T-cell (primary cell): Measurements from ENCODE around the gene CPOX. TPM values are rescaled to one million over a fixed set of nuclear protein-coding genes. Genes with fewer than 3 reads are reported as not detected.

ENCODE experiments used
- ATAC-seq, 4 experiments: fragments of 200-7000 bp in 3 of 4; fragments of 150-1000 bp in 1 of 4; cut with Tn5 transposase; replicated peaks in 1 of 4; 1 replicate in 3 of 4; 2 replicates in 1 of 4; pipeline ENCODE4 v1.10.0; 2021; ENCODE audit warnings: moderate library complexity in 3 of 4, mild to moderate bottlenecking in 2 of 4, moderate number of reproducible peaks in 1 of 4
- CTCF ChIA-PET, 2 donors: fragments of 300-600 bp; sonication (Branson Sonifier 250); formaldehyde crosslinking; loops; one replicate each; lab custom pipeline; 2022; ENCODE audit warnings: antibody characterized with exemption in 2 of 2; lab: Charles Lee
- POLR2A ChIA-PET, 2 donors: fragments of 300-600 bp; sonication (Branson Sonifier 250); formaldehyde crosslinking; loops; one replicate each; lab custom pipeline; 2022; ENCODE audit warnings: antibody characterized with exemption in 2 of 2; lab: Charles Lee
- DNase-seq, 35 experiments: peaks; one replicate each; pipeline versions ENCODE4 v3.0.0 to v3.0.0-alpha.2; 2013 to 2023
- H3K27ac ChIP-seq: one replicate; pipeline ENCODE4 v1.5.1; 2013; ENCODE audit warnings: low read length
- H3K27me3 ChIP-seq, 2 experiments: replicated peaks in 1 of 2; 1 replicate in 1 of 2; 2 replicates in 1 of 2; pipeline versions ENCODE4 v1.6.1 to v1.7.0; 2013; ENCODE audit warnings: low read length in 1 of 2, mixed read lengths in 1 of 2; ENCODE audit not compliant: control insufficient read depth in 2 of 2, insufficient read depth in 2 of 2; ENCODE audit errors: extremely low read depth in 1 of 2
- H3K36me3 ChIP-seq, 2 donors: 1 replicate in 1 of 2; 2 replicates in 1 of 2; pipeline versions ENCODE4 v1.6.1 to v1.7.0; 2013; ENCODE audit warnings: low read length in 1 of 2; ENCODE audit not compliant: control insufficient read depth in 2 of 2, insufficient read depth in 1 of 2; ENCODE audit errors: extremely low read depth in 1 of 2
- H3K4me1 ChIP-seq, 2 experiments: 1 replicate in 1 of 2; 2 replicates in 1 of 2; pipeline versions ENCODE4 v1.6.1 to v1.7.0; 2013; ENCODE audit warnings: low read length in 2 of 2, mixed read lengths in 1 of 2; ENCODE audit not compliant: insufficient read depth in 2 of 2, control insufficient read depth in 1 of 2; ENCODE audit errors: extremely low read depth in 1 of 2
- H3K4me3 ChIP-seq, 2 donors: 1 replicate in 1 of 2; 2 replicates in 1 of 2; pipeline versions ENCODE4 v1.5.1 to v1.7.0; 2013; ENCODE audit warnings: mild to moderate bottlenecking in 2 of 2, low read length in 1 of 2, moderate library complexity in 1 of 2; ENCODE audit not compliant: control insufficient read depth in 1 of 2; ENCODE audit errors: extremely low read depth in 1 of 2
- H3K9me3 ChIP-seq: 2 replicates; pipeline ENCODE4 v1.7.0; 2013
- H3K27ac Mint-ChIP-seq, 2 donors: one replicate each; pipeline ENCODE4 v1.8.0; 2020 to 2021; ENCODE audit warnings: mild to moderate bottlenecking in 2 of 2, mixed read lengths in 2 of 2
- H3K27me3 Mint-ChIP-seq, 2 donors: one replicate each; pipeline ENCODE4 v1.8.0; 2021 to 2022; ENCODE audit warnings: mixed read lengths in 2 of 2
- H3K36me3 Mint-ChIP-seq: one replicate; pipeline ENCODE4 v1.8.0; 2021; ENCODE audit warnings: mixed read lengths
- H3K4me1 Mint-ChIP-seq, 3 donors: one replicate each; pipeline ENCODE4 v1.8.0; 2020 to 2022; ENCODE audit warnings: mixed read lengths in 3 of 3, mild to moderate bottlenecking in 1 of 3
- H3K4me3 Mint-ChIP-seq, 3 donors: one replicate each; pipeline ENCODE4 v1.8.0; 2020 to 2022; ENCODE audit warnings: mild to moderate bottlenecking in 3 of 3, mixed read lengths in 3 of 3, moderate library complexity in 3 of 3
- H3K9me3 Mint-ChIP-seq, 3 donors: one replicate each; pipeline ENCODE4 v1.8.0; 2020 to 2022; ENCODE audit warnings: mixed read lengths in 3 of 3
- WGBS: methylation state at CpG from one replicate; pipeline ENCODE4 v1.1.5; 2013; ENCODE audit warnings: missing lambda C conversion rate; ENCODE audit not compliant: insufficient coverage; 5-methylcytosine and 5-hydroxymethylcytosine counted together
- total RNA-seq, 35 experiments: library from RNA in 6 of 35; stranded (reverse) in 6 of 35; fragments of 120-200 nt in 1 of 35; gene quantifications; one replicate each; pipeline versions ENCODE4 v1.2.1 to v1.2.4 and lab custom pipeline; 2013 to 2026

CPOX gene
- total RNA-seq, 5 donors from 2014 or later (not counting 1 experiment from before 2014, with no cell fraction given), result 13.9 to 47.6 (median 44.6) TPM

- CTCF ChIA-PET, result no interaction called here
- DNase-seq, result no peak
Observed at GRCh38 chr3:98626151-98626550, 32.7 kb upstream of the CPOX start.

GRCh38 chr3:98623572-98624280 lies 30.3 kb upstream of the CPOX start:
- Histone ChIP-seq H3K27ac (no peak overlapping the region), H3K4me3 (no peak overlapping the region), H3K36me3 (no peaks in the 10 kb centered on the region), H3K9me3 (no peaks in the 10 kb centered on the region), H3K27me3 (no peaks in the 10 kb centered on the region), H3K4me1 (no peaks in the 10 kb centered on the region)
- Mint-ChIP-seq H3K27me3 (peaks cover 0 to 4% of the 10 kb centered on the region in 2 donors), H3K4me1 (no peaks in the 10 kb centered on the region), H3K27ac (no peak overlapping the region), H3K9me3 (no peaks in the 10 kb centered on the region), H3K4me3 (no peak overlapping the region), H3K36me3 (no peaks in the 10 kb centered on the region)
- WGBS, result no CpG with 5 or more reads among the region's 3 CpGs
- DNase-seq (no peak), ATAC-seq (no peak)
- ChIA-PET POLR2A (no interaction called here), CTCF (no interaction called here)

More at GRCh38 chr3:98626151-98626550, 32.7 kb upstream of the CPOX start:
- Histone ChIP-seq H3K9me3 (no peaks in the 10 kb centered on the region), H3K27ac (no peak overlapping the region), H3K4me3 (no peak overlapping the region), H3K36me3 (no peaks in the 10 kb centered on the region), H3K27me3 (peaks cover 0 to 2% of the 10 kb centered on the region in 2 experiments), H3K4me1 (no peaks in the 10 kb centered on the region)
- no peaks in the 10 kb centered on the region for H3K36me3 Mint-ChIP-seq
- no peak for ATAC-seq
- POLR2A ChIA-PET, result no interaction called here
- H3K4me3 Mint-ChIP-seq, result no peak overlapping the region
- no CpG with 5 or more reads among the region's 4 CpGs for WGBS
- no peak overlapping the region for H3K27ac Mint-ChIP-seq
- no peaks in the 10 kb centered on the region for H3K4me1 Mint-ChIP-seq
- H3K9me3 Mint-ChIP-seq, result no peaks in the 10 kb centered on the region
- peaks cover 0 to 4% of the 10 kb centered on the region in 2 donors for H3K27me3 Mint-ChIP-seq

- Mint-ChIP-seq H3K27me3 (peaks cover 3 to 4% of the 10 kb centered on the region in 2 donors), H3K36me3 (no peaks in the 10 kb centered on the region), H3K9me3 (no peaks in the 10 kb centered on the region), H3K27ac (no peak overlapping the region), H3K4me3 (no peak overlapping the region), H3K4me1 (no peaks in the 10 kb centered on the region)
- WGBS, result no CpG with 5 or more reads among the region's 2 CpGs
- no peak overlapping the region for H3K4me3 ChIP-seq
- ATAC-seq, result no peak
- DNase-seq, result no peak
- H3K9me3 ChIP-seq, result no peaks in the 10 kb centered on the region
- no peaks in the 10 kb centered on the region for H3K36me3 ChIP-seq
- no peak overlapping the region for H3K27ac ChIP-seq
- POLR2A ChIA-PET, result no interaction called here
- H3K4me1 ChIP-seq, result no peaks in the 10 kb centered on the region
- H3K27me3 ChIP-seq, result peaks cover 0 to 5% of the 10 kb centered on the region in 2 experiments
- CTCF ChIA-PET, result no interaction called here
Observed at GRCh38 chr3:98617841-98618240, 24.4 kb upstream of the CPOX start.

GRCh38 chr3:98613616-98614015 lies 20.2 kb upstream of the CPOX start:
- Mint-ChIP-seq H3K27ac (no peak overlapping the region), H3K9me3 (peaks cover 3 to 12% (median 8%) of the 10 kb centered on the region in 3 donors), H3K36me3 (peaks cover 4% of the 10 kb centered on the region), H3K4me1 (no peaks in the 10 kb centered on the region), H3K27me3 (peaks cover 4 to 9% of the 10 kb centered on the region in 2 donors), H3K4me3 (no peak overlapping the region)
- Histone ChIP-seq H3K27me3 (peaks cover 0 to 10% of the 10 kb centered on the region in 2 experiments), H3K36me3 (no peaks in the 10 kb centered on the region), H3K27ac (no peak overlapping the region), H3K4me1 (no peaks in the 10 kb centered on the region), H3K9me3 (no peaks in the 10 kb centered on the region), H3K4me3 (no peak overlapping the region)
- ATAC-seq, result no peak
- DNase-seq, result no peak
- ChIA-PET POLR2A (no interaction called here), CTCF (no interaction called here)
- WGBS, result 94% methylated on average over 3 of the region's 4 CpGs

- no peaks in the 10 kb centered on the region for H3K36me3 ChIP-seq
- Mint-ChIP-seq H3K36me3 (peaks cover 4% of the 10 kb centered on the region), H3K9me3 (peaks cover 3 to 12% (median 8%) of the 10 kb centered on the region in 3 donors), H3K4me3 (no peak overlapping the region), H3K27me3 (peaks cover 4 to 9% of the 10 kb centered on the region in 2 donors), H3K4me1 (no peaks in the 10 kb centered on the region), H3K27ac (no peak overlapping the region)
- H3K9me3 ChIP-seq, result no peaks in the 10 kb centered on the region
- no peaks in the 10 kb centered on the region for H3K4me1 ChIP-seq
- no peak overlapping the region for H3K27ac ChIP-seq
- H3K27me3 ChIP-seq, result peaks cover 0 to 10% of the 10 kb centered on the region in 2 experiments
- no peak for DNase-seq
- POLR2A ChIA-PET, result no interaction called here
- ATAC-seq, result no peak
- WGBS, result 79% methylated on average over 6 of the region's 6 CpGs
- CTCF ChIA-PET, result interaction anchor here in 1 of 2 donors (1.2 kb wide), 1 partner anchor 11 kb away, joined by 3 read pairs; no protein-coding TSS in a partner anchor
- H3K4me3 ChIP-seq, result no peak overlapping the region
Observed at GRCh38 chr3:98612996-98613517, 19.6 kb upstream of the CPOX start.

- no peak for ATAC-seq
- no peak overlapping the region for H3K27ac ChIP-seq
Observed at GRCh38 chr3:98612587-98612986, 19.2 kb upstream of the CPOX start.

More at GRCh38 chr3:98612587-98612986, 19.2 kb upstream of the CPOX start:
- H3K4me1 ChIP-seq, result no peaks in the 10 kb centered on the region
- H3K4me3 ChIP-seq, result no peak overlapping the region
- Mint-ChIP-seq H3K36me3 (peaks cover 4% of the 10 kb centered on the region), H3K4me3 (no peak overlapping the region), H3K9me3 (peaks cover 3 to 12% (median 8%) of the 10 kb centered on the region in 3 donors), H3K4me1 (no peaks in the 10 kb centered on the region), H3K27me3 (peaks cover 4 to 9% of the 10 kb centered on the region in 2 donors), H3K27ac (no peak overlapping the region)
- ChIA-PET CTCF (interaction anchor here in 1 of 2 donors (1.2 kb wide), 1 partner anchor 11 kb away, joined by 3 read pairs; no protein-coding TSS in a partner anchor), POLR2A (no interaction called here)
- no peaks in the 10 kb centered on the region for H3K9me3 ChIP-seq
- WGBS, result 88% methylated on average over 5 of the region's 5 CpGs
- DNase-seq, result no peak
- no peaks in the 10 kb centered on the region for H3K36me3 ChIP-seq
- peaks cover 0 to 10% of the 10 kb centered on the region in 2 experiments for H3K27me3 ChIP-seq
